ENCODE measurements around the gene CD82. TPM values are rescaled to one million over a fixed set of nuclear protein-coding genes. Genes with fewer than 3 reads are reported as not detected.
A peak's percentile ranks its signal among the peaks of the same experiment; 100 is the strongest.

Gene CD82
- total RNA-seq, 4 donors from 2014 or later: 8.9 to 30.6 (median 20.3) TPM

GRCh38 chr11:44522294-44522693, 43.2 kb upstream of the CD82 start:
- no peak for ATAC-seq (ENCODE audit: low FRiP score)
- no peak for TF ChIP-seq CTCF (IDR thresholded peaks at IDR 0.05)
- no peak for DNase-seq (ENCODE audit: low spot score)

- ATAC-seq (ENCODE audit: low FRiP score) (no peak), DNase-seq (ENCODE audit: low spot score) (no peak)
- no peak for TF ChIP-seq CTCF (IDR thresholded peaks at IDR 0.05)
Measured at GRCh38 chr11:44524346-44524745, 41.1 kb upstream of the CD82 start.

DNA sequence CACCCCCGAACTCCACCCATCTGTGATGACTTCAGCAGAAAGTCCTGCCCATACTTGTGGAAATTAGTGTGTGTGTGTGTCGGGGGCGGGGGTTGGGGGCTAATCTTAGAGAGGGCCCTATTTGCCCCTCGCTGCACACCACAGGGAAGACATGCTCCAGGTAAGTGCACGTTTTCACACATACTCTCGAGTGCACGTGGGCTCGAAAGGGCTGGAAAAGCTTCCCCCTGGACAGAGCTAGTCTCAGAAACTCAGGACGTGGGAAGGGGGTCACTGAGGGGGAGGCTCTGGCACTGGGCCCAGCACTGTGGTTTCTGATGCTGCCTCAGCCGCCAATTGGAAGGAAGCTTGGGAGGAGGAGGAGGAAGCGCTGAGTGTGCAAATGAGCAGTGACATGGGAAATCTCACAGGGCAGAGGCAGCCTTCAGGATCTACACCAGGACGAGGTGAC, 40.7 kb upstream of the CD82 start:
- DNase-seq (ENCODE audit: low spot score) (no peak), ATAC-seq (ENCODE audit: low FRiP score) (no peak)
- no peak for TF ChIP-seq CTCF (IDR thresholded peaks at IDR 0.05)

- no peak for ATAC-seq (ENCODE audit: low FRiP score)
- TF ChIP-seq CTCF (IDR thresholded peaks at IDR 0.05): no peak
- DNase-seq (ENCODE audit: low spot score): no peak
Measured at GRCh38 chr11:44525473-44526252, 39.8 kb upstream of the CD82 start.

- ATAC-seq (ENCODE audit: low FRiP score) (no peak), DNase-seq (ENCODE audit: low spot score) (no peak)
- TF ChIP-seq CTCF (IDR thresholded peaks at IDR 0.05): no peak
Measured at GRCh38 chr11:44526438-44526837, 39.0 kb upstream of the CD82 start.

DNA sequence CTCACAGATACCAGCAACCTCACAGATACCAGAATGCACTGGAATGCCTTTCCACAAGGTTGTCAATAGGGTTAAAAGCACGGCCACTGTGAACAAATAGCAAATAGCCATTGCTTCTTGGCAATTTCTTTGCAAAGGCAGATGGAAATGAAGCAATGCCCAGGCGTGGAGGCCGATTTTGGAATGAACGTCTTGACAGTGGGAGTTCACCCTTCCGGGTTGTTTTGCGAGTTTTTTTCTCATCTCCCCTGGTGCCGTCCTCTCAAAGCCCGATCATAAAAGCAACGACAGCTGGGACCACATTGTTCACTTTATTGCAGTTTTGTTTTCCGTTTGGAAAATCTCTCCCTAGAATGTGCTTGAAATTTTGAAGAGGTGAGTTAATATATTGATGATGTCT, 38.0 kb upstream of the CD82 start:
- DNase-seq (ENCODE audit: low spot score): no peak
- TF ChIP-seq CTCF (IDR thresholded peaks at IDR 0.05): no peak
- no peak for ATAC-seq (ENCODE audit: low FRiP score)

- DNase-seq (ENCODE audit: low spot score) (no peak), ATAC-seq (ENCODE audit: low FRiP score) (peak; percentile 36)
- no peak for TF ChIP-seq CTCF (IDR thresholded peaks at IDR 0.05)
Measured at GRCh38 chr11:44528103-44528502, 37.4 kb upstream of the CD82 start.

Data from omental fat pad (tissue), 4 donors.